ENCODE data around the gene HPS5. TPM values are rescaled to one million over a fixed set of nuclear protein-coding genes. Genes with fewer than 3 reads are reported as not detected.
"Not testable (repeated sequence)": the region's sequence is repeated elsewhere in the genome, so short reads cannot be mapped to it uniquely, and the experiment has no call there.

Gene HPS5
- total and polyA plus RNA-seq, 2 donors, result 8.4 to 55.3 TPM

- Histone ChIP-seq H3K27ac (ENCODE audit: low read depth) (no peak within 1 kb of the TSS), H3K4me3 (ENCODE audit: low read depth, low read length) (no peak within 1 kb of the TSS), H3K4me1 (ENCODE audit: insufficient read depth) (no peaks in the 10 kb centered on the region), H3K36me3 (ENCODE audit: insufficient read depth) (no peaks in the 10 kb centered on the region)
- DNase-seq (ENCODE audit: extremely low spot score), result no peak
- WGBS, result 74% methylated on average over 5 of the region's 5 CpGs
Measured at GRCh38 chr11:18248561-18248960, 73.4 kb downstream of the HPS5 start, which contains the start of gene SAA2. Gene SAA2, minus strand, starts transcription at chr11:18248668. Its CDS starts 657 bp downstream, at chr11:18248011.

- not testable (repeated sequence) for H3K36me3 ChIP-seq (ENCODE audit: insufficient read depth); H3K4me1 ChIP-seq (ENCODE audit: insufficient read depth); DNase-seq (ENCODE audit: extremely low spot score); H3K4me3 ChIP-seq (ENCODE audit: low read depth, low read length); H3K27ac ChIP-seq (ENCODE audit: low read depth)
- WGBS, result 56% methylated on average over 3 of the region's 6 CpGs
Measured at GRCh38 chr11:18247191-18247581, 74.8 kb downstream of the HPS5 start.

- H3K4me3 ChIP-seq (ENCODE audit: low read depth, low read length); H3K36me3 ChIP-seq (ENCODE audit: insufficient read depth); DNase-seq (ENCODE audit: extremely low spot score); H3K27ac ChIP-seq (ENCODE audit: low read depth); H3K4me1 ChIP-seq (ENCODE audit: insufficient read depth): not testable (repeated sequence)
- WGBS, result 81% methylated on average over 11 of the region's 11 CpGs
Measured at GRCh38 chr11:18246379-18247190, 75.4 kb downstream of the HPS5 start.

- Histone ChIP-seq H3K4me3 (ENCODE audit: low read depth, low read length) (no peak overlapping the region), H3K27ac (ENCODE audit: low read depth) (no peak overlapping the region), H3K4me1 (ENCODE audit: insufficient read depth) (no peaks in the 10 kb centered on the region), H3K36me3 (ENCODE audit: insufficient read depth) (no peaks in the 10 kb centered on the region)
- WGBS, result 66% methylated on average over 6 of the region's 6 CpGs
- DNase-seq (ENCODE audit: extremely low spot score), result no peak
Measured at GRCh38 chr11:18245396-18245795, 76.5 kb downstream of the HPS5 start.

- DNase-seq (ENCODE audit: extremely low spot score), result no peak
- H3K36me3 ChIP-seq (ENCODE audit: insufficient read depth), result no peaks in the 10 kb centered on the region
- 2% methylated on average over 1 of the region's 1 CpG for WGBS
- no peak overlapping the region for H3K27ac ChIP-seq (ENCODE audit: low read depth)
- H3K4me3 ChIP-seq (ENCODE audit: low read depth, low read length), result no peak overlapping the region
- H3K4me1 ChIP-seq (ENCODE audit: insufficient read depth), result no peaks in the 10 kb centered on the region
Measured at GRCh38 chr11:18243783-18244362, 78.1 kb downstream of the HPS5 start.

GRCh38 chr11:18239655-18240054 is 82.3 kb downstream of the HPS5 start:
- Histone ChIP-seq H3K4me3 (ENCODE audit: low read depth, low read length) (no peak overlapping the region), H3K36me3 (ENCODE audit: insufficient read depth) (no peaks in the 10 kb centered on the region), H3K27ac (ENCODE audit: low read depth) (no peak overlapping the region), H3K4me1 (ENCODE audit: insufficient read depth) (no peaks in the 10 kb centered on the region)
- 78% methylated on average over 1 of the region's 1 CpG for WGBS
- no peak for DNase-seq (ENCODE audit: extremely low spot score)

- 61% methylated on average over 2 of the region's 2 CpGs for WGBS
- no peaks in the 10 kb centered on the region for H3K36me3 ChIP-seq (ENCODE audit: insufficient read depth)
- no peak for DNase-seq (ENCODE audit: extremely low spot score)
Measured at GRCh38 chr11:18236664-18237356, 85.1 kb downstream of the HPS5 start, which contains the start of gene SAA4. Gene SAA4, minus strand, starts transcription at chr11:18236802. Its CDS starts 876 bp downstream, at chr11:18235926.

GRCh38 chr11:18235394-18236334 is 86.3 kb downstream of the HPS5 start:
- WGBS, result 55% methylated on average over 8 of the region's 8 CpGs

More at GRCh38 chr11:18236664-18237356, 85.1 kb downstream of the HPS5 start, which contains the start of gene SAA4:
- Histone ChIP-seq H3K4me3 (ENCODE audit: low read depth, low read length) (no peak within 1 kb of the TSS), H3K4me1 (ENCODE audit: insufficient read depth) (no peaks in the 10 kb centered on the region), H3K27ac (ENCODE audit: low read depth) (no peak within 1 kb of the TSS)

GRCh38 chr11:18233912-18234311 is 88.0 kb downstream of the HPS5 start:
- no peak overlapping the region for H3K4me3 ChIP-seq (ENCODE audit: low read depth, low read length)
- DNase-seq (ENCODE audit: extremely low spot score), result no peak
- no peaks in the 10 kb centered on the region for H3K4me1 ChIP-seq (ENCODE audit: insufficient read depth)
- 89% methylated on average over 4 of the region's 4 CpGs for WGBS
- no peak overlapping the region for H3K27ac ChIP-seq (ENCODE audit: low read depth)
- H3K36me3 ChIP-seq (ENCODE audit: insufficient read depth), result no peaks in the 10 kb centered on the region

More at GRCh38 chr11:18235394-18236334, 86.3 kb downstream of the HPS5 start:
- no peaks in the 10 kb centered on the region for H3K36me3 ChIP-seq (ENCODE audit: insufficient read depth)
- DNase-seq (ENCODE audit: extremely low spot score), result no peak
- no peak overlapping the region for H3K27ac ChIP-seq (ENCODE audit: low read depth)
- no peaks in the 10 kb centered on the region for H3K4me1 ChIP-seq (ENCODE audit: insufficient read depth)
- no peak overlapping the region for H3K4me3 ChIP-seq (ENCODE audit: low read depth, low read length)

GRCh38 chr11:18230859-18231258 is 91.1 kb downstream of the HPS5 start:
- 57% methylated on average over 2 of the region's 2 CpGs for WGBS
- Histone ChIP-seq H3K4me3 (ENCODE audit: low read depth, low read length) (no peak overlapping the region), H3K27ac (ENCODE audit: low read depth) (no peak overlapping the region), H3K36me3 (ENCODE audit: insufficient read depth) (no peaks in the 10 kb centered on the region), H3K4me1 (ENCODE audit: insufficient read depth) (no peaks in the 10 kb centered on the region)
- DNase-seq (ENCODE audit: extremely low spot score), result no peak

GRCh38 chr11:18229501-18229900 is 92.4 kb downstream of the HPS5 start:
- H3K4me3 ChIP-seq (ENCODE audit: low read depth, low read length), result no peak overlapping the region
- 75% methylated on average over 3 of the region's 3 CpGs for WGBS
- H3K36me3 ChIP-seq (ENCODE audit: insufficient read depth), result no peaks in the 10 kb centered on the region

More at GRCh38 chr11:18229501-18229900, 92.4 kb downstream of the HPS5 start:
- H3K4me1 ChIP-seq (ENCODE audit: insufficient read depth), result no peaks in the 10 kb centered on the region
- H3K27ac ChIP-seq (ENCODE audit: low read depth), result no peak overlapping the region
- DNase-seq (ENCODE audit: extremely low spot score), result no peak
